ENCODE measurements around the gene TAF1L. TPM values are rescaled to one million over a fixed set of nuclear protein-coding genes. Genes with fewer than 3 reads are reported as not detected.

Gene TAF1L, protein sequence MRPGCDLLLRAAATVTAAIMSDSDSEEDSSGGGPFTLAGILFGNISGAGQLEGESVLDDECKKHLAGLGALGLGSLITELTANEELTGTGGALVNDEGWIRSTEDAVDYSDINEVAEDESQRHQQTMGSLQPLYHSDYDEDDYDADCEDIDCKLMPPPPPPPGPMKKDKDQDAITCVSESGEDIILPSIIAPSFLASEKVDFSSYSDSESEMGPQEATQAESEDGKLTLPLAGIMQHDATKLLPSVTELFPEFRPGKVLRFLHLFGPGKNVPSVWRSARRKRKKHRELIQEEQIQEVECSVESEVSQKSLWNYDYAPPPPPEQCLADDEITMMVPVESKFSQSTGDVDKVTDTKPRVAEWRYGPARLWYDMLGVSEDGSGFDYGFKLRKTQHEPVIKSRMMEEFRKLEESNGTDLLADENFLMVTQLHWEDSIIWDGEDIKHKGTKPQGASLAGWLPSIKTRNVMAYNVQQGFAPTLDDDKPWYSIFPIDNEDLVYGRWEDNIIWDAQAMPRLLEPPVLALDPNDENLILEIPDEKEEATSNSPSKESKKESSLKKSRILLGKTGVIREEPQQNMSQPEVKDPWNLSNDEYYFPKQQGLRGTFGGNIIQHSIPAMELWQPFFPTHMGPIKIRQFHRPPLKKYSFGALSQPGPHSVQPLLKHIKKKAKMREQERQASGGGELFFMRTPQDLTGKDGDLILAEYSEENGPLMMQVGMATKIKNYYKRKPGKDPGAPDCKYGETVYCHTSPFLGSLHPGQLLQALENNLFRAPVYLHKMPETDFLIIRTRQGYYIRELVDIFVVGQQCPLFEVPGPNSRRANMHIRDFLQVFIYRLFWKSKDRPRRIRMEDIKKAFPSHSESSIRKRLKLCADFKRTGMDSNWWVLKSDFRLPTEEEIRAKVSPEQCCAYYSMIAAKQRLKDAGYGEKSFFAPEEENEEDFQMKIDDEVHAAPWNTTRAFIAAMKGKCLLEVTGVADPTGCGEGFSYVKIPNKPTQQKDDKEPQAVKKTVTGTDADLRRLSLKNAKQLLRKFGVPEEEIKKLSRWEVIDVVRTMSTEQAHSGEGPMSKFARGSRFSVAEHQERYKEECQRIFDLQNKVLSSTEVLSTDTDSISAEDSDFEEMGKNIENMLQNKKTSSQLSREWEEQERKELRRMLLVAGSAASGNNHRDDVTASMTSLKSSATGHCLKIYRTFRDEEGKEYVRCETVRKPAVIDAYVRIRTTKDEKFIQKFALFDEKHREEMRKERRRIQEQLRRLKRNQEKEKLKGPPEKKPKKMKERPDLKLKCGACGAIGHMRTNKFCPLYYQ (N-terminal part only)
- not detected for total RNA-seq
- long read RNA-seq, donor 1 = 0 reads
- long read RNA-seq, donor 2 = 0 reads

DNA sequence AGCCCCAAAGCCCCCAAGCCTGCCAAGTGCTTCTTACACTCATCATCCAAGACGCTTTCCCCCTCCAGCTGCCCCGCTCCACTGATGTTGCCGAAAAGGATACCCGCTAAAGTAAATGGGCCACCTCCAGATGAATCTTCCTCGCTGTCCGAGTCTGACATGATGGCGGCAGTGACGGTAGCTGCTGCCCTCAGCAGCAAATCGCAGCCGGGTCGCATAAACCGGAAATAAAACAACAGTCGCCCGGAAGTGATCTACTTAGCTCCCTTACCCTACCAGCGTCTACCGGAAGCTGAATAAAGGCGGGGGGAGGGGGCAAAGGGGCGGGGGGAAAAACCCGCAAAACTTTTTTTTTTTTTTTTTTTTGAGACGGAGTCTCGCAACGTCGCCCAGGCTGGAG is at the start of gene TAF1L:
Gene TAF1L, minus strand, starts transcription at position 308 of the 400 bp plus-strand sequence. Its CDS starts 90 bp downstream, at position 218.
- TF ChIP-seq, protein P1, sequence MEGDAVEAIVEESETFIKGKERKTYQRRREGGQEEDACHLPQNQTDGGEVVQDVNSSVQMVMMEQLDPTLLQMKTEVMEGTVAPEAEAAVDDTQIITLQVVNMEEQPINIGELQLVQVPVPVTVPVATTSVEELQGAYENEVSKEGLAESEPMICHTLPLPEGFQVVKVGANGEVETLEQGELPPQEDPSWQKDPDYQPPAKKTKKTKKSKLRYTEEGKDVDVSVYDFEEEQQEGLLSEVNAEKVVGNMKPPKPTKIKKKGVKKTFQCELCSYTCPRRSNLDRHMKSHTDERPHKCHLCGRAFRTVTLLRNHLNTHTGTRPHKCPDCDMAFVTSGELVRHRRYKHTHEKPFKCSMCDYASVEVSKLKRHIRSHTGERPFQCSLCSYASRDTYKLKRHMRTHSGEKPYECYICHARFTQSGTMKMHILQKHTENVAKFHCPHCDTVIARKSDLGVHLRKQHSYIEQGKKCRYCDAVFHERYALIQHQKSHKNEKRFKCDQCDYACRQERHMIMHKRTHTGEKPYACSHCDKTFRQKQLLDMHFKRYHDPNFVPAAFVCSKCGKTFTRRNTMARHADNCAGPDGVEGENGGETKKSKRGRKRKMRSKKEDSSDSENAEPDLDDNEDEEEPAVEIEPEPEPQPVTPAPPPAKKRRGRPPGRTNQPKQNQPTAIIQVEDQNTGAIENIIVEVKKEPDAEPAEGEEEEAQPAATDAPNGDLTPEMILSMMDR (IDR thresholded peaks at IDR 0.05) = no peak
- ATAC-seq = no peak
- Histone ChIP-seq H3K4me3 (no peak within 1 kb of the TSS), H3K36me3 (ENCODE audit: low read depth) (no peaks in the 10 kb centered on the region), H3K4me1 (ENCODE audit: low read depth) (no peaks in the 10 kb centered on the region), H3K9me3 (no peaks in the 10 kb centered on the region)
- DNase-seq = no peak
- intact Hi-C loops (cut with DNase I, micrococcal nuclease) = no loop called here

DNA sequence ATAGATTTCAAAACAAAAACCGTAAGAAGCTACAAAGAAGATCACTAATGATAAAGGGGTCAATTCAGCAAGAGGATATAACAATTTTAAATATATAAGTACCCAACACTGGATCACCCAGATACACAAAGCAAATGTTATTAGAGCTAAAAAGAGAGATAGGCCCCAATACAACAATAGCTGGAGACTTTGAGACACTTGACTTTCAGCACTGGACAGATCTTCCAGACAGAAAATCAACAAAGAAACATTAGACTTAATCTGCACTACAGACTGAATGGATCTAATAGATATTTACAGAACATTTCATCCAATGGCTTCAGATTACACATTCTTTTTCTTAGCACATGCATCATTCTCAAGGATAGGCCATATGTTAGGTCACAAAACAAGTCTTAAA is 46.3 kb upstream of the TAF1L start:
- TF ChIP-seq, protein P1 (IDR thresholded peaks at IDR 0.05) = no peak
- ATAC-seq (no peak), DNase-seq (no peak)
- Histone ChIP-seq H3K9me3 (peaks cover 18% of the 10 kb centered on the region), H3K36me3 (ENCODE audit: low read depth) (no peaks in the 10 kb centered on the region), H3K4me1 (ENCODE audit: low read depth) (no peaks in the 10 kb centered on the region), H3K4me3 (no peak overlapping the region)
- intact Hi-C loops (cut with DNase I, micrococcal nuclease) = no loop called here

DNA sequence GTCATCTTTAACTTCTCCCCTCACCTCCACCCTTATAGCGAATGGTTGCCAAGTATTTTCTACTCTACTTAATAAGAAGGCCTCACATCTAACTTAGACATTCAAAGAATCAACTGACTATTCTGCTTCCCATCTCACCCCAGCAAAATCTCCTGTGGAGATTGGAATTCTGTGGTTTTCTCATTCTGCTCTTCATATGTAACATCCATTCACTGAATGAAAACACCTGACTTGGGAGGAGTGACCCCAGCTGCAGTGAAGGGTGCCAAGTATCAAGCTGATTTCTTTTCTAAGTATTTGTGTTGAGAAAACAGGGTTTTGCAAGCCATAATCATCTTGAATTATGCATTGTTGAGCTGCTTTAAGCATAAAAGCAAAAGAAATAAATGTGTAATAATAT is 42.5 kb upstream of the TAF1L start:
- ATAC-seq (no peak), DNase-seq (no peak)
- no peak overlapping the region for H3K4me3 ChIP-seq
- no peaks in the 10 kb centered on the region for H3K4me1 ChIP-seq (ENCODE audit: low read depth)
- H3K9me3 ChIP-seq = peaks cover 6% of the 10 kb centered on the region
- TF ChIP-seq, protein P1 (IDR thresholded peaks at IDR 0.05) = no peak
- intact Hi-C loops (cut with DNase I, micrococcal nuclease) = no loop called here
- no peaks in the 10 kb centered on the region for H3K36me3 ChIP-seq (ENCODE audit: low read depth)

DNA sequence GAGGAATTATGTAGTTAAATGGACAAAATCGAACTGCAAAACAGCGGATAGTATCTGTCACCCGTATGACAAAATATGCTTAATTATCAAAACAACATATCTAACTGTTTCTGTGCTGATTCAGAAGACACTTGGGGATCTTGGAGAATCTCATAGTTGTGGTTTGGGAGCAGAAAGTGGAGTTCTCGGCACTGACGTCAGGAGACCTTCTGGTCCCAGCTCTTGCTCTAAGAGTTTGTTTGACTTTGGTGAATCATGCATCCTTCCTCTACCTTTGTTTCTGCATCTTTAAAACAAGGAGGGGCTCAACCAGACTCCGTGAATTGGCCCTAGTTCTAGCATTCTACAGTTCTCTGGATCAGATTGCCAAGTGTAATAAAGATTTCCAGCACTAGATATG is 37.0 kb upstream of the TAF1L start:
- Histone ChIP-seq H3K4me1 (ENCODE audit: low read depth) (no peaks in the 10 kb centered on the region), H3K4me3 (no peak overlapping the region), H3K36me3 (ENCODE audit: low read depth) (no peaks in the 10 kb centered on the region), H3K9me3 (no peaks in the 10 kb centered on the region)
- TF ChIP-seq, protein P1 (IDR thresholded peaks at IDR 0.05) = no peak
- ATAC-seq (no peak), DNase-seq (no peak)
- intact Hi-C loops (cut with DNase I, micrococcal nuclease) = no loop called here

DNA sequence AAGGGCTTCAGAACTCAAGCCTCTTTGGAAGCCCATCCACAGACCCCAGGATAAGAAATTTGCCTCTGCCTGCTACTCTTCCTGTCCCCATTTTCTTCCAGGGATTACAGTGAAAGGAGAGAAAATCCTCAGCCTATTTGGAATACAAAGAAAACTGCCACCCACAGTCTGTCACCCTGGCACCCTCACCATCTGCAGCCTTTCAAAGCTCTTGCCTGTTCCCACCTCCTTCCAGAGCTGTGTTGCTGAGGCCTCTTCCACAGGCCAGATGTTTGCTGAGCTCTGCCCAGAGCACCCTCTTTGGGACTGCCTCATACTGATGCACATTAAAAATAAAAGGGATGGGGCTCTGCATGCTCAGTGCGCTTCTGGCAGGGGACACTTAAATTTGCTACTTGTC is 35.9 kb upstream of the TAF1L start:
- no peak for DNase-seq
- H3K9me3 ChIP-seq = no peaks in the 10 kb centered on the region
- no peaks in the 10 kb centered on the region for H3K4me1 ChIP-seq (ENCODE audit: low read depth)
- TF ChIP-seq, protein P1 (IDR thresholded peaks at IDR 0.05) = no peak
- intact Hi-C loops (cut with DNase I, micrococcal nuclease) = no loop called here
- no peak overlapping the region for H3K4me3 ChIP-seq
- no peak for ATAC-seq
- H3K36me3 ChIP-seq (ENCODE audit: low read depth) = no peaks in the 10 kb centered on the region

Data from mucosa of descending colon (tissue), 3 donors.